A673 (cell line): Measurements from ENCODE around the gene RIPOR2. TPM values are rescaled to one million over a fixed set of nuclear protein-coding genes. Genes with fewer than 3 reads are reported as not detected.

Experiments used
- BruUV-seq: library from RNA; stranded (reverse); fragments of 400-500 nt; replicated peaks from 2 replicates; lab custom pipeline; 2021; lab: Mats Ljungman, UMichigan
- CTCF ChIA-PET: fragments of 300-600 bp; sonication (Branson Sonifier 250); formaldehyde crosslinking; loops from one replicate; lab custom pipeline; 2022; ENCODE audit warnings: antibody characterized with exemption; lab: Charles Lee
- POLR2A ChIA-PET: fragments of 300-600 bp; sonication (Branson Sonifier 250); formaldehyde crosslinking; loops from one replicate; lab custom pipeline; 2022; ENCODE audit warnings: antibody characterized with exemption; ENCODE audit not compliant: low non-redundant PET; lab: Charles Lee
- DNase-seq: peaks from one replicate; pipeline ENCODE4 v3.0.0-alpha.2; 2015; ENCODE audit warnings: low spot score
- H3K27ac ChIP-seq: fragments of 200-600 bp; sonication (generic); 2 replicates; pipeline ENCODE4 v1.5.1; 2016; ENCODE audit warnings: mixed run types, low read depth, mild to moderate bottlenecking, mixed read lengths, antibody characterized with exemption, low read length; ENCODE audit not compliant: poor library complexity, severe bottlenecking
- H3K27me3 ChIP-seq: fragments of 200-600 bp; sonication (generic); replicated peaks from 2 replicates; pipeline ENCODE4 v1.6.1; 2017; ENCODE audit warnings: mixed run types, low read depth, mild to moderate bottlenecking, mixed read lengths, antibody characterized with exemption, low read length; ENCODE audit not compliant: insufficient read depth, poor library complexity
- H3K36me3 ChIP-seq: fragments of 200-600 bp; sonication (generic); 2 replicates; pipeline ENCODE4 v1.6.1; 2016; ENCODE audit warnings: mixed run types, mild to moderate bottlenecking, mixed read lengths, antibody characterized with exemption, low read length; ENCODE audit not compliant: insufficient read depth, poor library complexity, severe bottlenecking
- H3K4me1 ChIP-seq: fragments of 200-600 bp; sonication (generic); 2 replicates; pipeline ENCODE4 v1.6.1; 2017; ENCODE audit warnings: mixed run types, mild to moderate bottlenecking, mixed read lengths, antibody characterized with exemption, low read length; ENCODE audit not compliant: insufficient read depth, poor library complexity, severe bottlenecking
- H3K4me3 ChIP-seq: fragments of 200-600 bp; sonication (generic); 2 replicates; pipeline ENCODE4 v1.5.1; 2016; ENCODE audit warnings: low read depth, mixed run types, mild to moderate bottlenecking, mixed read lengths, low read length; ENCODE audit not compliant: poor library complexity, severe bottlenecking
- H3K9me3 ChIP-seq: fragments of 200-600 bp; sonication (generic); 2 replicates; pipeline ENCODE4 v1.6.1; 2016; ENCODE audit warnings: mixed run types, low read depth, mild to moderate bottlenecking, mixed read lengths, antibody characterized with exemption, low read length; ENCODE audit not compliant: poor library complexity, severe bottlenecking
- EZH2 ChIP-seq: fragments of 200-600 bp; sonication (generic); IDR thresholded peaks from 2 replicates; pipeline ENCODE4 v1.6.1; 2017; ENCODE audit warnings: borderline replicate concordance, low read depth, mild to moderate bottlenecking, mixed read lengths, antibody characterized with exemption, low read length; ENCODE audit not compliant: poor library complexity, severe bottlenecking
- intact Hi-C: fragments of 100-400 bp; cut with micrococcal nuclease; formaldehyde crosslinking; loops from one replicate; pipeline ENCODE4 v1.10.0; 2022; ENCODE audit not compliant: unreplicated experiment
- total RNA-seq: library from RNA; stranded (reverse); gene quantifications from 2 replicates; pipeline ENCODE4 v1.2.3, GENCODE V29; 2021
- TF ChIP-seq, protein P1 (sequence below): fragments of 300-800, 200-600 bp; sonication (generic); conservative IDR thresholded peaks from 2 replicates; pipeline ENCODE4 v1.5.1; 2017; ENCODE audit warnings: low read depth, mild to moderate bottlenecking, antibody characterized with exemption, low read length, moderate library complexity, mixed read lengths

RIPOR2 gene
- total RNA-seq, 1 experiment from 2014 or later = 0.17 TPM

DNA sequence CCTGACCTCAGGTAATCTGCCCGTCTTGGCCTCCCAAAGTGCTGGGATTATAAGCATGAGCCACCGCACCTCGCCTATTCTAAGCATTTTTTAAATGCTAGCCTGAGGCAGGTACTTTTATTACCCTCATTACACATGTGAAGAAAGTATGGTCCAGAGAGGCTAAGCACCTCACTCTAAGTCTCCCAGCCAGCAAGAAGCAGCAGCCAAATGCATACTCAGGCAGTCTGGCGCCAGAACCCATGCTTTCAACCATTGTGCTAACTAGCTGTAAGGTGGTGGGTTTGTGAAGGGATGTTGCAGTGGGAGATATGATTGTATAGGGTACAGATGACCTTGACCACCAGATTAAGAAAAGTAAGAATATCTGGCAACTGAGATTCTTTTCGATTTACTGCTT is 26.1 kb upstream of the RIPOR2 start:
- POLR2A ChIA-PET = no interaction called here
- no TSS peak for BruUV-seq
- H3K9me3 ChIP-seq = no peaks in the 10 kb centered on the region
- CTCF ChIA-PET = no interaction called here
- TF ChIP-seq, protein P1, sequence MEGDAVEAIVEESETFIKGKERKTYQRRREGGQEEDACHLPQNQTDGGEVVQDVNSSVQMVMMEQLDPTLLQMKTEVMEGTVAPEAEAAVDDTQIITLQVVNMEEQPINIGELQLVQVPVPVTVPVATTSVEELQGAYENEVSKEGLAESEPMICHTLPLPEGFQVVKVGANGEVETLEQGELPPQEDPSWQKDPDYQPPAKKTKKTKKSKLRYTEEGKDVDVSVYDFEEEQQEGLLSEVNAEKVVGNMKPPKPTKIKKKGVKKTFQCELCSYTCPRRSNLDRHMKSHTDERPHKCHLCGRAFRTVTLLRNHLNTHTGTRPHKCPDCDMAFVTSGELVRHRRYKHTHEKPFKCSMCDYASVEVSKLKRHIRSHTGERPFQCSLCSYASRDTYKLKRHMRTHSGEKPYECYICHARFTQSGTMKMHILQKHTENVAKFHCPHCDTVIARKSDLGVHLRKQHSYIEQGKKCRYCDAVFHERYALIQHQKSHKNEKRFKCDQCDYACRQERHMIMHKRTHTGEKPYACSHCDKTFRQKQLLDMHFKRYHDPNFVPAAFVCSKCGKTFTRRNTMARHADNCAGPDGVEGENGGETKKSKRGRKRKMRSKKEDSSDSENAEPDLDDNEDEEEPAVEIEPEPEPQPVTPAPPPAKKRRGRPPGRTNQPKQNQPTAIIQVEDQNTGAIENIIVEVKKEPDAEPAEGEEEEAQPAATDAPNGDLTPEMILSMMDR = no peak
- TF ChIP-seq EZH2 = no peak
- no peak for DNase-seq
- H3K4me3 ChIP-seq = no peak overlapping the region
- intact Hi-C loops = no loop called here
- no peaks in the 10 kb centered on the region for H3K27me3 ChIP-seq
- no peaks in the 10 kb centered on the region for H3K36me3 ChIP-seq
- H3K27ac ChIP-seq = no peak overlapping the region
- H3K4me1 ChIP-seq = peaks cover 10% of the 10 kb centered on the region

DNA sequence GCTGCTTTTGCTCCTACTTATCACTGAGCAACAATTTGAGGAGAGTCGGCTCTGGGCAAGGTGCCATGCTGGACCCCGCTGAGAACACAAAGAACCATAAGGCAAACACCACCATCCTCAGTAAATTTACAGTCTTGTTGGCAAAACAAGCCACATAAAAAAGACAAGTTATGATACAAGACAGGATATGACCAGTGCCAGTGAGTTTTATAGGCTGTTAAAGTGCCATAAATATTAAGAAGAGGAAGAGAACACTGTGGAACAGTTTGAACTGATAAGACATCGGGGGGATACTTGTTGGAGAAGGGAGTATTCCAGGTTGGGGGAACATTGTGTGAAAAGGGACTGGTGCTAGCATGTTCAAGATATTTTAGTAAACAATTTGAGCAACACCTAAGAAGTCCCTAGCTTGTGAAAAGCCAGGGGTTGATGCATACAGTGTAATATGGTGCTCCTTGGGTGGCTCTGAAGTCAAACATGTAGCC is 25.3 kb upstream of the RIPOR2 start:
- DNase-seq = peak; percentile 52
- BruUV-seq = no TSS peak
- intact Hi-C loops = no loop called here
- H3K27ac ChIP-seq = no peak overlapping the region
- no peaks in the 10 kb centered on the region for H3K27me3 ChIP-seq
- TF ChIP-seq, protein P1 = no peak
- TF ChIP-seq EZH2 = no peak
- no peak overlapping the region for H3K4me3 ChIP-seq
- no peaks in the 10 kb centered on the region for H3K36me3 ChIP-seq
- POLR2A ChIA-PET = no interaction called here
- peaks cover 6% of the 10 kb centered on the region for H3K4me1 ChIP-seq
- CTCF ChIA-PET = interaction anchor here (0.5 kb wide), 1 partner anchor 205 kb away, joined by 3 read pairs; no protein-coding TSS in a partner anchor
- no peaks in the 10 kb centered on the region for H3K9me3 ChIP-seq

DNA sequence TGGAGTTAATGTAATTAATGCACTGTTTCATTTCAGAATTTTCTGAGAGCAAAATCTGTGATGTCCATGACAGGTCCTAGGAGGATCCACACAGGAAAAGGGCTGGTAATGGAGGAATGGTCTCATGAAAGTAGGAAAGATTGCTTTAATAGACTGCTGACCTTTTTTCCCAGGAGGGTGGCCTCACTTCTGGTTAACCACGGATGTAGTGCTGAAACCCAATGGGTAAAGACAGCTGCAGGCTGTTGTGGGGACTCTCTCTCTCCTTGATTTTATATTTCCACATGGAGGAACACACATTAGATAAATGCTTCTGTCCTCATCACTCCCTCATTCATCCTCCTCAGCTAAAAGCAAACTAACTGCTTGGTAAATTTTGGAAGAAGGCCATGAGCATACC is 23.6 kb upstream of the RIPOR2 start:
- ChIA-PET POLR2A (no interaction called here), CTCF (no interaction called here)
- Histone ChIP-seq H3K4me3 (no peak overlapping the region), H3K9me3 (no peaks in the 10 kb centered on the region), H3K27ac (no peak overlapping the region), H3K4me1 (peaks cover 6% of the 10 kb centered on the region), H3K27me3 (no peaks in the 10 kb centered on the region), H3K36me3 (no peaks in the 10 kb centered on the region)
- intact Hi-C loops = no loop called here
- TF ChIP-seq EZH2 = no peak
- DNase-seq = no peak
- BruUV-seq = no TSS peak

DNA sequence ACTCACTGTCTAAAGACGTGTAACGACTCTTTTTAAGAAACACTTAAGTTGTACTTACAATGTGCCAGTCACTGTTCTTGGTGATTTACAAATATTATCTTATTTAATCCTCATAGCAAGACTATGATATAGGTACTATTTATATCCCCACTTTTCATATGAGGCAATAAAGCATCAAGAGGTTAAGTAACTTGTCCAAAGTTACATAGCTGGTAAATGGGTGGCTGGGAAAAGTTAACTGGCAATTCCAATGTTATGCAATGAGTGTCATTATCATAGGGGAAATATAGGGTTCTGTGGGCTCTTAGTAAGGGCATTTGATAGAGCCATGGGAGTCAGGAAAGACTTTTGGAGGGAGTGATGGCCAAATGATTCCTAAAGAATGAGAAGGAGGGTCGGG is 21.4 kb upstream of the RIPOR2 start:
- POLR2A ChIA-PET = no interaction called here
- H3K9me3 ChIP-seq = no peaks in the 10 kb centered on the region

More for the DNA sequence above, 21.4 kb upstream of the RIPOR2 start:
- CTCF ChIA-PET = no interaction called here
- DNase-seq = no peak
- H3K36me3 ChIP-seq = no peaks in the 10 kb centered on the region
- BruUV-seq = no TSS peak
- no peak overlapping the region for H3K27ac ChIP-seq
- H3K27me3 ChIP-seq = no peaks in the 10 kb centered on the region
- H3K4me3 ChIP-seq = no peak overlapping the region
- intact Hi-C loops = no loop called here
- peaks cover 6% of the 10 kb centered on the region for H3K4me1 ChIP-seq
- TF ChIP-seq, protein P1 = no peak
- no peak for TF ChIP-seq EZH2
